Lower leg skin (tissue), 3 donors: Measurements from ENCODE around the gene ZFYVE26.

Experiments
- CTCF ChIP-seq, 3 donors: fragments of 450-650 bp; IDR thresholded peaks; one replicate each; pipeline ENCODE4 v1.5.1; 2016; ENCODE audit warnings: antibody characterized with exemption in 3 of 3, mild to moderate bottlenecking in 3 of 3, moderate library complexity in 2 of 3
- POLR2A ChIP-seq, 2 donors: fragments of 450-650 bp; IDR thresholded peaks; one replicate each; pipeline ENCODE4 v1.6.1; 2016 to 2017; ENCODE audit warnings: antibody characterized with exemption in 2 of 2, mild to moderate bottlenecking in 1 of 2, moderate library complexity in 1 of 2

- TF ChIP-seq CTCF (IDR thresholded peaks at IDR 0.05): no peak
- no peak for TF ChIP-seq POLR2A (IDR thresholded peaks at IDR 0.05)
These were observed 15.6 kb downstream of the ZFYVE26 start for GRCh38 chr14:67800743-67801142.
